Measurements from ENCODE around the gene OR52E4. TPM values are rescaled to one million over a fixed set of nuclear protein-coding genes. Genes with fewer than 3 reads are reported as not detected.

Gene OR52E4
- total and polyA plus RNA-seq, 4 donors = not detected

- Histone ChIP-seq H3K4me3 (ENCODE audit: low read depth in 1 of 3, low read length in 3 of 3) (no peak overlapping the region), H3K9me3 (ENCODE audit: control insufficient read depth in 4 of 4, low read length in 3 of 4) (no peaks in the 10 kb centered on the region), H3K9ac (ENCODE audit: low read depth in 1 of 2, low read length in 2 of 2) (no peak overlapping the region), H3K27ac (ENCODE audit: low read depth in 1 of 2, low read length in 2 of 2) (no peak overlapping the region), H3K27me3 (ENCODE audit: control insufficient read depth in 4 of 4, insufficient read depth in 4 of 4, low read length in 3 of 4) (peaks cover 0 to 2% (median 0%) of the 10 kb centered on the region in 4 donors), H3K36me3 (ENCODE audit: control insufficient read depth in 4 of 4, insufficient read depth in 3 of 4, low read depth in 1 of 4, low read length in 3 of 4) (no peaks in the 10 kb centered on the region), H3K4me1 (ENCODE audit: control insufficient read depth in 4 of 4, insufficient read depth in 4 of 4, low read length in 3 of 4) (no peaks in the 10 kb centered on the region)
- no peak for TF ChIP-seq ATF3 (IDR thresholded peaks at IDR 0.05)
- no peak for TF ChIP-seq EGR1 (IDR thresholded peaks at IDR 0.05; ENCODE audit: low read depth in 2 of 2)
- no peak for TF ChIP-seq SP1 (IDR thresholded peaks at IDR 0.05)
- no peak for TF ChIP-seq REST (IDR thresholded peaks at IDR 0.05)
- no peak for TF ChIP-seq MAX (IDR thresholded peaks at IDR 0.05)
- TF ChIP-seq NR2F2 (IDR thresholded peaks at IDR 0.05) = no peak
- no peak for TF ChIP-seq RAD21 (IDR thresholded peaks at IDR 0.05)
- TF ChIP-seq FOXA2 (IDR thresholded peaks at IDR 0.05) = no peak
- TF ChIP-seq HNF4A (conservative IDR thresholded peaks at IDR 0.05) = no peak
- TF ChIP-seq RXRA (IDR thresholded peaks at IDR 0.05) = no peak
- TF ChIP-seq HNF4G (IDR thresholded peaks at IDR 0.05) = no peak
- TF ChIP-seq FOXA1 (IDR thresholded peaks at IDR 0.05) = no peak
- no peak for TF ChIP-seq CTCF (IDR thresholded peaks at IDR 0.05; ENCODE audit: low read depth, low read length, missing input control)
- TF ChIP-seq TAF1 (conservative IDR thresholded peaks at IDR 0.05) = no peak
- TF ChIP-seq, protein P1, sequence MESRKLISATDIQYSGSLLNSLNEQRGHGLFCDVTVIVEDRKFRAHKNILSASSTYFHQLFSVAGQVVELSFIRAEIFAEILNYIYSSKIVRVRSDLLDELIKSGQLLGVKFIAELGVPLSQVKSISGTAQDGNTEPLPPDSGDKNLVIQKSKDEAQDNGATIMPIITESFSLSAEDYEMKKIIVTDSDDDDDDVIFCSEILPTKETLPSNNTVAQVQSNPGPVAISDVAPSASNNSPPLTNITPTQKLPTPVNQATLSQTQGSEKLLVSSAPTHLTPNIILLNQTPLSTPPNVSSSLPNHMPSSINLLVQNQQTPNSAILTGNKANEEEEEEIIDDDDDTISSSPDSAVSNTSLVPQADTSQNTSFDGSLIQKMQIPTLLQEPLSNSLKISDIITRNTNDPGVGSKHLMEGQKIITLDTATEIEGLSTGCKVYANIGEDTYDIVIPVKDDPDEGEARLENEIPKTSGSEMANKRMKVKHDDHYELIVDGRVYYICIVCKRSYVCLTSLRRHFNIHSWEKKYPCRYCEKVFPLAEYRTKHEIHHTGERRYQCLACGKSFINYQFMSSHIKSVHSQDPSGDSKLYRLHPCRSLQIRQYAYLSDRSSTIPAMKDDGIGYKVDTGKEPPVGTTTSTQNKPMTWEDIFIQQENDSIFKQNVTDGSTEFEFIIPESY (IDR thresholded peaks at IDR 0.05) = no peak
- TF ChIP-seq JUND (IDR thresholded peaks at IDR 0.05) = no peak
- TF ChIP-seq YY1 (IDR thresholded peaks at IDR 0.05) = no peak
- no peak for TF ChIP-seq GABPA (IDR thresholded peaks at IDR 0.05 in 1 of 2, conservative IDR thresholded peaks at IDR 0.05 in 1 of 2)
- WGBS = 80% methylated on average over 2 of the region's 2 CpGs
- DNase-seq (ENCODE audit: low spot score) = no peak
These were observed 19.1 kb downstream of the OR52E4 start for GRCh38 chr11:5899534-5899933.

All from liver (tissue), 9 donors.